Measurements from ENCODE around the gene PIR. TPM values are rescaled to one million over a fixed set of nuclear protein-coding genes. Genes with fewer than 3 reads are reported as not detected.

PIR gene
- total RNA-seq, 4 donors from 2014 or later = 9.8 to 54.7 (median 25.0) TPM

GRCh38 chrX:15451913-15452312, 41.2 kb downstream of the PIR start:
- TF ChIP-seq CTCF (IDR thresholded peaks at IDR 0.05) = no peak
- DNase-seq (ENCODE audit: low spot score) = no peak
- no peak for ATAC-seq (ENCODE audit: low FRiP score)

- ATAC-seq (ENCODE audit: low FRiP score) (no peak), DNase-seq (ENCODE audit: low spot score) (no peak)
- no peak for TF ChIP-seq CTCF (IDR thresholded peaks at IDR 0.05)
Measured at GRCh38 chrX:15448010-15448639, 45.0 kb downstream of the PIR start.

- DNase-seq (ENCODE audit: low spot score) (no peak), ATAC-seq (ENCODE audit: low FRiP score) (no peak)
- no peak for TF ChIP-seq CTCF (IDR thresholded peaks at IDR 0.05)
Measured at GRCh38 chrX:15441464-15441863, 51.7 kb downstream of the PIR start.

- no peak for DNase-seq (ENCODE audit: low spot score)
- no peak for ATAC-seq (ENCODE audit: low FRiP score)
- no peak for TF ChIP-seq CTCF (IDR thresholded peaks at IDR 0.05)
Measured at GRCh38 chrX:15438332-15438731, 54.8 kb downstream of the PIR start.

- no peak for ATAC-seq (ENCODE audit: low FRiP score)
- TF ChIP-seq CTCF (IDR thresholded peaks at IDR 0.05) = no peak
- no peak for DNase-seq (ENCODE audit: low spot score)
Measured at GRCh38 chrX:15437724-15438123, 55.4 kb downstream of the PIR start.

GRCh38 chrX:15435836-15436619, 57.1 kb downstream of the PIR start:
- ATAC-seq (ENCODE audit: low FRiP score) = no peak
- TF ChIP-seq CTCF (IDR thresholded peaks at IDR 0.05) = no peak
- DNase-seq (ENCODE audit: low spot score) = no peak

GRCh38 chrX:15434205-15434604, 58.9 kb downstream of the PIR start:
- no peak for ATAC-seq (ENCODE audit: low FRiP score)
- TF ChIP-seq CTCF (IDR thresholded peaks at IDR 0.05) = no peak
- DNase-seq (ENCODE audit: low spot score) = no peak

Data from omental fat pad (tissue), 4 donors.